AG10803 (cell line): Measurements from ENCODE around the gene PROB1.
"Not testable (repeated sequence)": the region's sequence is repeated elsewhere in the genome, so short reads cannot be mapped to it uniquely, and the experiment has no call there.

Experiments
- DNase-seq: peaks from one replicate; pipeline ENCODE4 v3.0.0; 2010; ENCODE audit warnings: low read depth
- H3K4me3 ChIP-seq: 2 replicates; pipeline ENCODE4 v1.5.1; 2011; ENCODE audit warnings: mild to moderate bottlenecking, low read length, control low read depth
- TF ChIP-seq, protein P1 (sequence below): conservative IDR thresholded peaks from 2 replicates; pipeline ENCODE4 v1.5.1; 2011; ENCODE audit warnings: mild to moderate bottlenecking, low read length, control low read depth, inconsistent platforms

The PROB1 gene

DNA sequence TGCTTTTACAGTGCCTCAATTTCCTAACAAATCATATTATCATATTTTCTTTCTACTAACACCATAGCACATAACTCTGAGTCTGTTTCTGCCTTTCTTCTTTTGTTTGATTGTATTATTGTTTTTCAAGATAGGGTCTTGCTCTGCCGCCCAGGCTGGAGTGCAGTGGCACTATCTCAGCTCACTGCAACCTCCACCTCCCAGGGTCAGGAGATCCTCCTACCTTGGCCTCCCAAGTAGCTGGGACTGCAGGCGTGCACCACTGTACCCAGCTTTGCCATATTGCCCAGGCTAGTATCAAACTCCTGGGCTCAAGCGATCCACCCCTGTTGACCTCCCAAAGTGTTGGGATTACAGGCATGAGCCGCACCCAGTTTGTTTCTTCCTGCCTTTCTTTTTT lies 34.5 kb downstream of the PROB1 start:
- DNase-seq, result no peak
- no peak overlapping the region for H3K4me3 ChIP-seq
- TF ChIP-seq, protein P1, sequence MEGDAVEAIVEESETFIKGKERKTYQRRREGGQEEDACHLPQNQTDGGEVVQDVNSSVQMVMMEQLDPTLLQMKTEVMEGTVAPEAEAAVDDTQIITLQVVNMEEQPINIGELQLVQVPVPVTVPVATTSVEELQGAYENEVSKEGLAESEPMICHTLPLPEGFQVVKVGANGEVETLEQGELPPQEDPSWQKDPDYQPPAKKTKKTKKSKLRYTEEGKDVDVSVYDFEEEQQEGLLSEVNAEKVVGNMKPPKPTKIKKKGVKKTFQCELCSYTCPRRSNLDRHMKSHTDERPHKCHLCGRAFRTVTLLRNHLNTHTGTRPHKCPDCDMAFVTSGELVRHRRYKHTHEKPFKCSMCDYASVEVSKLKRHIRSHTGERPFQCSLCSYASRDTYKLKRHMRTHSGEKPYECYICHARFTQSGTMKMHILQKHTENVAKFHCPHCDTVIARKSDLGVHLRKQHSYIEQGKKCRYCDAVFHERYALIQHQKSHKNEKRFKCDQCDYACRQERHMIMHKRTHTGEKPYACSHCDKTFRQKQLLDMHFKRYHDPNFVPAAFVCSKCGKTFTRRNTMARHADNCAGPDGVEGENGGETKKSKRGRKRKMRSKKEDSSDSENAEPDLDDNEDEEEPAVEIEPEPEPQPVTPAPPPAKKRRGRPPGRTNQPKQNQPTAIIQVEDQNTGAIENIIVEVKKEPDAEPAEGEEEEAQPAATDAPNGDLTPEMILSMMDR, result no peak

DNA sequence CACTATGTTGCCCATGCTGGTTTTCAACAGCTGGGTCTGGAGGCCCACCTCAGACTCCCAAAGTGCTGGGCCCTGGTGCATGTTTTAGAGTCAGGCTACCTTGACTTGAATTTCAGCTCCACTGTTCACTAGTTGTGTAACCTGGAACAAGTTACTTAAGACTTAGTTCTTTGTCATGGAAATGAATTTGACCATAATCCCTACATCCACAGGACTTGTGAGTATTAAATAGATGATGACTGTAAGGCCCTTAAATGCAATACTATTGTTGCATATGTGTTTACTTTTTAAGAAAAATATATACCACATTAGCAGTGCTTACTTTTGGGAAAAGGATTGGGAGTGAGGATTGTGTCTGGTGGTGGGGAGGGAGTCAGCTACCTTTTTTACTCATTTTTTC lies 36.8 kb downstream of the PROB1 start:
- H3K4me3 ChIP-seq, result no peak overlapping the region
- DNase-seq, result no peak
- TF ChIP-seq, protein P1, result no peak

DNA sequence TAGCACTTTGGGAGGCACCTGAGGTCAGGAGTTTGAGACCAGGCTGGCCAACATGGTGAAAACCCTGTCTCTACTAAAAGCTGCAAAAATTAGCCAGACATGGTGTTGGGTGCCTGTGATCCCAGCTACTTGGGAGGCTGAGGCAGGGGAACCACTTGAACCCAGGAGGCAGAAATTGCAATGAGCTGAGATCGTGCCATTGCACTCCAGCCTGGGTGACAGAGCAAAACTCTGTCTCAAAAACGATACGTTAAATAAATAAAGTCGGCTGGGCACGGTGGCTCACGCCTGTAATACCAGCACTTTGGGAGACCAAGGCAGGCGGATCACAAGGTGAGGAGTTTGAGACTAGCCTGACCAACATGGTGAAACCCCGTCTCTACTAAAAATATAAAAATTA lies 39.0 kb downstream of the PROB1 start:
- H3K4me3 ChIP-seq, result not testable (repeated sequence)

DNA sequence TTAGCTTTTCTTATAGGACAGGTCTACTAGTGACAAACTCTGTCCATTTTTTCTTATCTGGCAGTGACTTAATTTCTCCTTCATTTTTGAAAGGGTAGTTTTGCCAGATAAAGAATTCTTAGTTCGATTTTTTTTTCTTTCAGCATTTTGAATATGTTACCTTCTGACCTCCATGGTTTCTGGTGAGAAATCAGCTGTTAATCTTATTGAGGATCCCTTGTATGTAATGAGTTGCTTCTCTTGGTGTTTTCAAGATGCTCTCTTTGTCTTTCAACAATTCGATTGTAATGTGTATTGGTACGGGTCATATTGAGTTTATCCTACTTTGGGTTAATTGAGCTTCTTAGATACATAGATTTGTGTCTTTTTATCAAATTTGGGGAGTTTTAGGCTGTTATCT lies 40.7 kb downstream of the PROB1 start:
- no peak overlapping the region for H3K4me3 ChIP-seq
- TF ChIP-seq, protein P1, result no peak
- DNase-seq, result no peak

More for the DNA sequence above, 39.0 kb downstream of the PROB1 start:
- not testable (repeated sequence) for DNase-seq

DNA sequence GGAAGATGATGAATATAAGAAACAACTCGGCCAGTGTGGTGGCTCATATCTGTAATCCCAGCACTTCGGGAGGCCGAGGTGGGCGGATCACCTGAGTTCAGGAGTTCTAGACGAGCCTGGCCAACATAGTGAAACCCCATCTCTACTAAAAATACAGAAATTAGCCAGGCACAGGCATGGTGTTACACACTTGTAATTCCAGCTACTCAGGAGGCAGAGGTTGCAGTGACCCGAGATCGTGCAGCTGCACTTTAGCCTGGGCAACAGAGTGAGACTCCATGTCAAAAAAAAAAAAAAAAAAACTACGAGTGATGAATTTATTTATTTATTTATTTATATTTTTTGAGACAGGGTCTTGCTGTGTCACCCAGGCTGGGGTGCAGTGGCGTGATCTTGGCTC lies 47.0 kb downstream of the PROB1 start:
- DNase-seq, H3K4me3 ChIP-seq: not testable (repeated sequence)

DNA sequence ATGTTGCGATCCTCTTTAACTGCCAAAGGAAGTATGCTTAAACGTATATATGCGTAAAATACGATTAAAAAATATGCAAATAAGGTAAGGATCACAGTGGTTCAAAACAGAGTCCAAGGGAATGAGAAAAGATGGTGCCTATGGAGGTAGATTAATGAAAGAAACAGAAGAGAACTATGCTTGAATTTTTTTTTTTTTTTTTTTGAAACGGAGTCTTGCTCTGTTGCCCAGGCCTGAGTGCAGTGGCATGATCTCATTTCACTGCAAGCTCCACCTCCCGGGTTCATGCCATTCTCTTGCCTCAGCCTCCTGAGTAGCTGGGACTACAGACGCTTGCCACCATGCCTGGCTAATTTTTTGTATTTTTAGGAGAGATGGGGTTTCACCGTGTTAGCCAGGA lies 49.5 kb downstream of the PROB1 start:
- not testable (repeated sequence) for H3K4me3 ChIP-seq, DNase-seq

DNA sequence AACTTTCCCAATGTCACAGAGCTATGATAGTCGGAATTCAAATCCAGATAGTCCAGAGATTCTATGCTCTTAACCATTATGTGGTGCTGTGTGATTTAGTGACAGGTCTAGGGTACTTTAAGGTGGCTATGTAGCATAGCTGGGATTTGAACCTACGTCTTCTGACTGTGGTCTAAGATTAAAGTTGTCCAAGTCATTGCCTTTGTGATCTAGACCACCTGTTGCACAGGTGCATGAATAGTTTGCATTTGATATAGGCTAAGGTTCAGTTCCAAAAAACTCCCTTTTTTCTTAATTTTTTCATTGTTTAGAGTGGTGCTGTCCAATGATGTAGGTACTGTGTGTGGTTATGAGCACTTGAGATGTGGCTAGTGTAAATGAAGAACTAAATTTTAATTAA lies 50.7 kb downstream of the PROB1 start:
- no peak overlapping the region for H3K4me3 ChIP-seq

DNA sequence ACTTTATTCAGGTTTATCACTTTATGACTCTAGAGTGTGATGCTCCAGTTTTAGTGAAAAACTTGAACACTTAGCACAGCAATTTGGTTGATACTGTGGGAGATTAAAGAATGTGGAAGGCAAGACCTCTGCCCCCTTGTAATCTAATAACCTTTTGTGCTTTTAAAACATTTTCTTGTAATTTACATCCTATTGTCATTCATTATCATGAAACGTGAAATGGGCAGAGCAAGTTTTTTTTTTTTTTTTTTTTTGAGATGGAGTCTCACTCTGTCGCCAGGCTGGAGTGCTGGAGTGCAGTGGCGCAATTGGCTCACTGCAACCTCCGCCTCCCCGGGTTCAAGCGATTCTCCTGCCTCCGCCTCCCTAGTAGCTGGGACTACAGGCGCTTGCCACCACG lies 51.4 kb downstream of the PROB1 start:
- no peak for DNase-seq
- TF ChIP-seq, protein P1, result no peak
- peak overlapping the region; percentile 100 for H3K4me3 ChIP-seq

More for the DNA sequence above, 50.7 kb downstream of the PROB1 start:
- TF ChIP-seq, protein P1, result no peak
- DNase-seq, result no peak

DNA sequence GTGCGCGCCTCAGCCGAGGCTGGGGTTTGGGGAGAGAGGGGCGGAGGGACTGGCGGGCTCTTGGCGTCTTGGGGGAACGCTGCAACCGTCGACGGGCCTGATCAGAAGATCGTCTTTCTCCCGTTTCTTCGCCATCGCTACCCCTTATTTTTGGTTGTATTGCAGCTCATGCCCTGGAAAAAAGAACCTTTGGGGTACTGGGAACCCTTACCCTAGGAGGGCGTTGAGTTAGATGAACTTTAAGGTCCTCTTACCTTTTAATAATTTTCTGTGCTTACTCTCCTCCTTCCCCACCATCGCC lies 52.5 kb downstream of the PROB1 start:
- DNase-seq, result no peak
- TF ChIP-seq, protein P1, result no peak
- H3K4me3 ChIP-seq, result peak overlapping the region; percentile 100
